Lower leg skin (tissue), 3 donors: ENCODE measurements around the gene MYO3B.

Experiments used
- CTCF ChIP-seq, 3 donors: fragments of 450-650 bp; IDR thresholded peaks; one replicate each; pipeline ENCODE4 v1.5.1; 2016; ENCODE audit warnings: antibody characterized with exemption in 3 of 3, mild to moderate bottlenecking in 3 of 3, moderate library complexity in 2 of 3
- POLR2A ChIP-seq, 2 donors: fragments of 450-650 bp; IDR thresholded peaks; one replicate each; pipeline ENCODE4 v1.6.1; 2016 to 2017; ENCODE audit warnings: antibody characterized with exemption in 2 of 2, mild to moderate bottlenecking in 1 of 2, moderate library complexity in 1 of 2

GRCh38 chr2:170155022-170155722 is 22.8 kb upstream of the MYO3B start:
- no peak for TF ChIP-seq CTCF (IDR thresholded peaks at IDR 0.05)
- TF ChIP-seq POLR2A (IDR thresholded peaks at IDR 0.05), result no peak
